GM23248 (cell line): ENCODE measurements around the gene ANKRD13D. TPM values are rescaled to one million over a fixed set of nuclear protein-coding genes. Genes with fewer than 3 reads are reported as not detected.

Experiments used
- DNase-seq: peaks from one replicate; pipeline ENCODE4 v3.0.0-alpha.2; 2015
- H2AFZ ChIP-seq: fragments of 200-600 bp; sonication (generic); 2 replicates; pipeline ENCODE4 v1.6.1; 2016; ENCODE audit warnings: antibody characterized with exemption
- H3F3A ChIP-seq: fragments of 200-600 bp; sonication (generic); 2 replicates; pipeline ENCODE4 v1.6.1; 2016; ENCODE audit warnings: mild to moderate bottlenecking, antibody characterized with exemption, mixed run types; ENCODE audit not compliant: insufficient read depth
- H3K27ac ChIP-seq: fragments of 200-600 bp; sonication (generic); 2 replicates; pipeline ENCODE4 v1.5.1; 2016; ENCODE audit warnings: mild to moderate bottlenecking
- H3K27me3 ChIP-seq: fragments of 200-600 bp; sonication (generic); replicated peaks from 2 replicates; pipeline ENCODE4 v1.6.1; 2016; ENCODE audit warnings: mild to moderate bottlenecking; ENCODE audit not compliant: insufficient read depth
- H3K36me3 ChIP-seq: fragments of 200-600 bp; sonication (generic); 2 replicates; pipeline ENCODE4 v1.6.1; 2016; ENCODE audit warnings: low read depth, mild to moderate bottlenecking
- H3K4me1 ChIP-seq: fragments of 200-600 bp; sonication (generic); 2 replicates; pipeline ENCODE4 v1.6.1; 2016; ENCODE audit warnings: mild to moderate bottlenecking; ENCODE audit not compliant: insufficient read depth
- H3K4me2 ChIP-seq: fragments of 200-600 bp; sonication (generic); one replicate; pipeline ENCODE4 v1.6.1; 2016; ENCODE audit warnings: mild to moderate bottlenecking; ENCODE audit not compliant: unreplicated experiment
- H3K4me3 ChIP-seq: fragments of 200-600 bp; sonication (generic); 2 replicates; pipeline ENCODE4 v1.5.1; 2016; ENCODE audit warnings: mild to moderate bottlenecking
- H3K79me2 ChIP-seq: fragments of 200-600 bp; sonication (generic); 2 replicates; pipeline ENCODE4 v1.6.1; 2016; ENCODE audit warnings: mild to moderate bottlenecking; ENCODE audit not compliant: insufficient read depth
- H3K9ac ChIP-seq: fragments of 200-600 bp; sonication (generic); 2 replicates; pipeline ENCODE4 v1.6.1; 2016; ENCODE audit warnings: mild to moderate bottlenecking
- H3K9me2 ChIP-seq: fragments of 200-600 bp; sonication (generic); 2 replicates; pipeline ENCODE4 v1.6.1; 2016; ENCODE audit warnings: mixed run types, mild to moderate bottlenecking, moderate library complexity; ENCODE audit not compliant: insufficient read depth
- H3K9me3 ChIP-seq: fragments of 200-600 bp; sonication (generic); one replicate; pipeline ENCODE4 v1.6.1; 2017; ENCODE audit warnings: low read depth
- H4K20me1 ChIP-seq: fragments of 200-600 bp; sonication (generic); 2 replicates; pipeline ENCODE4 v1.6.0; 2016; ENCODE audit not compliant: insufficient read depth
- EZH2 ChIP-seq: fragments of 200-600 bp; sonication (generic); IDR thresholded peaks from 2 replicates; pipeline ENCODE4 v1.6.1; 2018; ENCODE audit warnings: antibody characterized with exemption, mild to moderate bottlenecking; ENCODE audit not compliant: insufficient read depth, poor library complexity, severe bottlenecking
- EZH2phosphoT487 ChIP-seq: fragments of 200-600 bp; sonication (generic); IDR thresholded peaks from 2 replicates; pipeline ENCODE4 v1.6.1; 2018; ENCODE audit warnings: antibody characterized with exemption, moderate library complexity, mild to moderate bottlenecking, low read depth; ENCODE audit not compliant: insufficient read depth
- WGBS, 2 experiments: methylation state at CpG; one replicate each; pipeline ENCODE4 v1.1.6; 2015 to 2017; ENCODE audit warnings: low lambda C conversion rate in 2 of 2, low coverage in 1 of 2; ENCODE audit errors: missing lambda C conversion rate in 2 of 2; 5-methylcytosine and 5-hydroxymethylcytosine counted together
- in situ Hi-C: fragments of 300-500 bp; cut with MboI; formaldehyde crosslinking; loops from 2 replicates; pipeline ENCODE4 v1.15.0; 2020
- polyA plus RNA-seq: library from polyadenylated mRNA; unstranded; fragments of >200 nt; fragmentation: Nextera tagmentation; extraction: Ambion mirVana; gene quantifications from 2 replicates; pipeline ENCODE4 v1.2.1, GENCODE V29; 2016
- total RNA-seq: library from RNA; depleted of rRNA; stranded (reverse); fragments of >200 nt; shearing (Covaris generic); gene quantifications from 2 replicates; pipeline ENCODE4 v1.2.3, GENCODE V29; 2014

ANKRD13D gene
- total and polyA plus RNA-seq, 2 experiments from 2014 or later: 16.4 to 42.9 TPM

- TF ChIP-seq EZH2 (no peak), EZH2phosphoT487 (no peak)
- in situ Hi-C loops: no loop called here
These were observed 31.6 kb downstream of the ANKRD13D start for GRCh38 chr11:67320691-67321090.

GRCh38 chr11:67321313-67321871, 32.3 kb downstream of the ANKRD13D start:
- H3K9me3 ChIP-seq: no peaks in the 10 kb centered on the region
- H3K27ac ChIP-seq: no peak overlapping the region
- WGBS, 2 experiments: 87 to 92% methylated on average over 6 of the region's 6 CpGs
- H4K20me1 ChIP-seq: no peaks in the 10 kb centered on the region
- no peak overlapping the region for H3K4me2 ChIP-seq
- no peak for TF ChIP-seq EZH2phosphoT487
- no peak for TF ChIP-seq EZH2
- H3K79me2 ChIP-seq: no peaks in the 10 kb centered on the region
- DNase-seq: no peak
- no peaks in the 10 kb centered on the region for H3K27me3 ChIP-seq
- H3K4me1 ChIP-seq: peaks cover 5% of the 10 kb centered on the region; the same call in 1 of the 2 replicates
- in situ Hi-C loops: no loop called here
- no peaks in the 10 kb centered on the region for H3K36me3 ChIP-seq
- H3K9ac ChIP-seq: no peak overlapping the region
- no peaks in the 10 kb centered on the region for H3K9me2 ChIP-seq
- no peak overlapping the region for H2AFZ ChIP-seq
- H3K4me3 ChIP-seq: no peak overlapping the region
- H3F3A ChIP-seq: no peaks in the 10 kb centered on the region

More at GRCh38 chr11:67320691-67321090, 31.6 kb downstream of the ANKRD13D start:
- no peaks in the 10 kb centered on the region for H3K79me2 ChIP-seq
- H4K20me1 ChIP-seq: no peaks in the 10 kb centered on the region
- no peak overlapping the region for H2AFZ ChIP-seq
- no peaks in the 10 kb centered on the region for H3K9me3 ChIP-seq
- H3K4me3 ChIP-seq: no peak overlapping the region
- no peaks in the 10 kb centered on the region for H3K9me2 ChIP-seq
- 97% methylated on average over 2 of the region's 2 CpGs for WGBS, 2 experiments
- H3K4me1 ChIP-seq: peaks cover 5% of the 10 kb centered on the region; the same call in 1 of the 2 replicates
- no peak for DNase-seq
- no peak overlapping the region for H3K9ac ChIP-seq
- no peaks in the 10 kb centered on the region for H3K36me3 ChIP-seq
- H3K4me2 ChIP-seq: no peak overlapping the region
- H3K27ac ChIP-seq: no peak overlapping the region
- H3F3A ChIP-seq: no peaks in the 10 kb centered on the region
- no peaks in the 10 kb centered on the region for H3K27me3 ChIP-seq

GRCh38 chr11:67322049-67322448, 32.9 kb downstream of the ANKRD13D start:
- no peak overlapping the region for H2AFZ ChIP-seq

DNA sequence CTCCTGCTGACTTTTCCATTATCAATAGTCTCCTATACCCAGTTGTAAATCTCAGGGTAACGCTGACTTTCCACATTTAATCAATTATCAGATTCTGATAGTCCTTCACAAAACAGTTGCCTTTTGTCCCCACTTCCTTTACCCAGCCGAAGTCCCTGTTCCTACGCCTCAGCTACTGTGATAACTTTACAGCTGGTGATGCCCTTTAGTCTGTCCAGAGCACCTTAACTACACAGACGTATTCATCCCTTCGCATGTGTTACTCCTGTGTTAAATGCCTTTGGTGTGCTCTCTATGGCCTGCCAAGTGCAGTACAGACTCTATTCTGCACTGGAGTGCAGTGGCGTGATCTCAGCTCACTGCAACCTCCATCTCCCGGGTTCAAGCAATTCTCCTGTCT, 34.4 kb downstream of the ANKRD13D start:
- no peaks in the 10 kb centered on the region for H4K20me1 ChIP-seq
- 91 to 97% methylated on average over 7 of the region's 7 CpGs for WGBS, 2 experiments
- no peak overlapping the region for H3K27ac ChIP-seq
- in situ Hi-C loops: no loop called here
- no peaks in the 10 kb centered on the region for H3K27me3 ChIP-seq
- no peak overlapping the region for H2AFZ ChIP-seq
- H3K4me3 ChIP-seq: no peak overlapping the region
- 0 out of 2 replicates have a peak, but pooled peaks cover under 1% of the 10 kb centered on the region for H3K4me1 ChIP-seq
- H3K4me2 ChIP-seq: no peak overlapping the region
- H3K36me3 ChIP-seq: no peaks in the 10 kb centered on the region
- H3F3A ChIP-seq: no peaks in the 10 kb centered on the region
- no peaks in the 10 kb centered on the region for H3K79me2 ChIP-seq
- no peak for DNase-seq
- H3K9me2 ChIP-seq: no peaks in the 10 kb centered on the region
- TF ChIP-seq EZH2 (no peak), EZH2phosphoT487 (no peak)
- no peaks in the 10 kb centered on the region for H3K9me3 ChIP-seq
- no peak overlapping the region for H3K9ac ChIP-seq

More at GRCh38 chr11:67322049-67322448, 32.9 kb downstream of the ANKRD13D start:
- Histone ChIP-seq H3K4me1 (peaks cover 5% of the 10 kb centered on the region; the same call in 1 of the 2 replicates), H3K9me2 (no peaks in the 10 kb centered on the region), H3K27me3 (no peaks in the 10 kb centered on the region), H3K4me3 (no peak overlapping the region), H3K79me2 (no peaks in the 10 kb centered on the region), H3K36me3 (no peaks in the 10 kb centered on the region), H3F3A (no peaks in the 10 kb centered on the region), H4K20me1 (no peaks in the 10 kb centered on the region), H3K9ac (no peak overlapping the region), H3K9me3 (no peaks in the 10 kb centered on the region), H3K27ac (no peak overlapping the region), H3K4me2 (no peak overlapping the region)
- in situ Hi-C loops: no loop called here
- no peak for DNase-seq
- 74 to 82% methylated on average over 3 of the region's 3 CpGs for WGBS, 2 experiments
- TF ChIP-seq EZH2phosphoT487 (no peak), EZH2 (no peak)
